HG02981 (cell line): ENCODE results near the gene BMP3.

Experiments
- ATAC-seq: cut with Tn5 transposase; IDR thresholded peaks from one replicate; pipeline ENCODE4 v1.9.1; 2021; ENCODE audit warnings: mild to moderate bottlenecking, moderate library complexity; ENCODE audit not compliant: unreplicated experiment

Gene BMP3

DNA sequence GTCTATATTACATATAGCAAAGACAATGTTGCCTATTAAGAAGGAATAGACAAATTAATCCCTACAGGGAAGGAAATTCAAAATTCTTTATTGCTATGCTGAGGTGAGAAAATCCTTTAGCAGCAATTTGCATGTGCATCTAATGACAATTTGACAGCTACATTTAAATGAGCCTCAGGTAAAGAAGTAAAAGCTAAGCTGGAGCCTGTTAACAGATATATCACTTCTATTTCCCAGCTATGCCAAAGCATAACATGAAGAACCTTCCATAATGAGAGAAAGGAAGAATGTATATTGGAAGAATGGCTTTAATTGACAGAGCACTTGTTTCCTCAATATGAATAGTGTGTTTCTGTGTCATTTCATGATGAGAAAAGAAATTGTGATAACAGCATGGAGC, 71.6 kb downstream of the BMP3 start:
- ATAC-seq: no peak

DNA sequence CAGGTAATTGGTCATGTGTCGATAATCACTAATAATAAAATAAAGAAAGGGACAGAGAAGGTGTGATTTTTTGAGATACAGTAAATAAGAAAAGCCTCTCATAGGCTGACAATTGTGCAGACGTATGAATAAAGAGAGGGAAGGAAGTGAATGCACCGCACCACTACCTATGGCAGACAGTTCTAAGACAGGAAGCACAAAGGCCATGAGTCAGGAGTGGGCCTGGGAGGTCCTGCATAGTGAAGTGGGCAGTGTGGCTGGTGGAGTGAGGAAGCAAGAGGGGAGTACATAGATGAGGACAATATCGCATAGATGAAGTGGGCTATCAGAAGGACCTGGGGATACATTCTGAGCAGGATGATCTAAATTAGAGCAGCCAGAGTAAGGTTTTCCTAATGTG, 75.6 kb downstream of the BMP3 start:
- ATAC-seq: no peak
